HG03558 (cell line): ENCODE data around the gene LIF.
"Not testable (repeated sequence)": the region's sequence is repeated elsewhere in the genome, so short reads cannot be mapped to it uniquely, and the experiment has no call there.

ENCODE experiments used
- ATAC-seq: cut with Tn5 transposase; IDR thresholded peaks from one replicate; pipeline ENCODE4 v1.9.1; 2021; ENCODE audit warnings: moderate number of reproducible peaks; ENCODE audit not compliant: unreplicated experiment; ENCODE audit errors: extremely low read depth

Gene LIF

GRCh38 chr22:30230330-30230729 is 16.2 kb downstream of the LIF start:
- ATAC-seq, result no peak

- no peak for ATAC-seq
Measured at GRCh38 chr22:30228509-30229359, 17.8 kb downstream of the LIF start.

- ATAC-seq, result no peak
Measured at GRCh38 chr22:30227438-30228228, 18.9 kb downstream of the LIF start.

- ATAC-seq, result no peak
Measured at GRCh38 chr22:30226192-30226832, 20.2 kb downstream of the LIF start.

DNA sequence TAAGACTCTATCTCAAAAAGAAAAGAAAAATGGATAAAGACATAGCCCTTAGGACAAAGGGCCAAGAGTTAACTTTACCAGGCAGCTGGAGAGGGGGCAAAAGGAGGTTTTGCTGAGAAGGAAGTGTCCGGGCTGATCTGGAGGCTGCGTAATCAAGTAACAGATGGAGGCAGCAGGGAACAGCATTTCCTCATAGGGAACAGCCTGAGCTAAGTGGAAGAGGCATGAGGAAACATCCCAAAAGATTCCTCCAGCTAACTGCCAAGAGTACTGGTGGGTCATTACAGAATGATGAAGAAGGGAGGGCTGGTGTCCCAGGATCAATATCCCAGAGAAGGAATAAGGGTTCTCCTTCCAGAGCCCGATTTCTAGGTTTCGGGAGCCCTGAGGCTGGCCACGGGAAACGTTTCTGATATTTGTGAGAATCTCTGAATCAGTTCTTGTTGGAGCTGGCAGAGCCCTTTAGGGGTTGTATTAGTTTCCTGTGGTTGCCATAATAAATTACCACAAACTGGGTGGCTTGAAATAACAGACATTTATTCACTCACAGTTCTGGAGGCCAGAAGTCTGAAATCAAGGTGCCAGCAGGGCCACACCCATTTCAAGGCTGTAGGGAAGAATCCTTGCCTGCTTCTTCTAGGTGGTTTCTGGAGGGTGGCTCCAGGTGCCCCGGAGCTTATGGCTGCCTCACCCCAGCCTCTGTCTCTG is 21.2 kb downstream of the LIF start:
- ATAC-seq, result no peak

- ATAC-seq, result no peak
Measured at GRCh38 chr22:30224161-30224857, 22.2 kb downstream of the LIF start.

DNA sequence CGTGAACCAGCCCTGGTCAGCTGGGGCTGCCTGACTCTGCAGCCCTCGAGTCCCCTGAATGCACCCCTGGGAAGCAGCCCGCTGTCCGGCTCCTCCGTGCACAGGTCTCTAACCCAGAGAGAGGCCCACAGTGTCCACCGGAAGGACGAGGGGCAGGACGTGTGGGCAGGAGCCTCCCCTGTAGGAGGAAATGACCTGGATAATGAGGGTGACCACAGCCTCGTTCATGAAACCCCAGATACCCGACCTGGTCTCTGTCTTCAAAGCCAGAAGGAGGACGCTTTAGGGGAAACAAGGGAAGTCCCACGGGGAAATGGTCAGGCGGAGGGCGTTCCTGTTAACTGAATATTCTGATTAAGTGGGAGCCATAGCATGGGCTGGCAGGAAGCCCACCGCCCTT is 23.3 kb downstream of the LIF start:
- no peak for ATAC-seq

- ATAC-seq, result no peak
Measured at GRCh38 chr22:30222321-30222720, 24.2 kb downstream of the LIF start.

DNA sequence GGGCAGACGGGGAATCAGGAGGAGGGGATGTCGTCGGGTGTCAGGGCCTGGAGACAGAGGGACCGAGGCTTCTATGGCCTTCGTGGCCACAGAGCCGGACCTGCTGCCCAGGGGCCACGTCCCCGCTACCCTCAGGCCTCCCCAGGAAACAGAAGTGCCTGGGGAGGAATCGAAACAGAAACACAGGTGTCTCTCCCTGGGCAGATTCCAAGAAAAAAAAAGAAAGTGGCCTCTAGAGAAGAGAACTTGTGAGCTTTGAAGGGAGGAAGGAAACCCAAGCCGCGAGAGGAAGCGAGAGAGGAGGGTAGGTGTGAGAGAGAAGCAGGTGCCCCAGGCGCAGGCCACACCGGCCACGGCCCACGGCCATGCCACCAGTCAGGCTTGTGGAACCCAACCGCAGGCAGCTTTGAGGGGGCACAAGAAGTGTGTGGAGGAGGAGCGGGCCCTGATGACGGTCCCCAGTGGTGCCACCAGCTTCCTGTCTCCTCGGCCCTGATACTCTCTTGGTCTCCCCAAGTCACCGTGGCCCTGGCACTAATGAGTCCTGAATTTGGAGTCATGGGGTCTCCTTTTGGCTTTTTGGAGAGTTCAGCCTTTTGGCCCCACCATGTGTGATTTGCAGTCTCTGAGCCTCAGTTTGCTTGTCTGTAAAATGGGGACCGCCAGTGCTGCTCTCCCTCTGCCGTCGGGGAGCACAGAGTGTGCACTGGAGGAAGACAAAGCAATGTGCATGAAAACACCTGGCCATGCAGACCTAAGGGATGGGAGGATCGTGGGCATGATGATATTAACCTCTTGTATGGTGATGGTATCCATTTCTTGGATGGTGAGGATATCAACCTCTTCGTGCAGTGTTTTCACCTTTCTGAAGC is 25.2 kb downstream of the LIF start:
- no peak for ATAC-seq

DNA sequence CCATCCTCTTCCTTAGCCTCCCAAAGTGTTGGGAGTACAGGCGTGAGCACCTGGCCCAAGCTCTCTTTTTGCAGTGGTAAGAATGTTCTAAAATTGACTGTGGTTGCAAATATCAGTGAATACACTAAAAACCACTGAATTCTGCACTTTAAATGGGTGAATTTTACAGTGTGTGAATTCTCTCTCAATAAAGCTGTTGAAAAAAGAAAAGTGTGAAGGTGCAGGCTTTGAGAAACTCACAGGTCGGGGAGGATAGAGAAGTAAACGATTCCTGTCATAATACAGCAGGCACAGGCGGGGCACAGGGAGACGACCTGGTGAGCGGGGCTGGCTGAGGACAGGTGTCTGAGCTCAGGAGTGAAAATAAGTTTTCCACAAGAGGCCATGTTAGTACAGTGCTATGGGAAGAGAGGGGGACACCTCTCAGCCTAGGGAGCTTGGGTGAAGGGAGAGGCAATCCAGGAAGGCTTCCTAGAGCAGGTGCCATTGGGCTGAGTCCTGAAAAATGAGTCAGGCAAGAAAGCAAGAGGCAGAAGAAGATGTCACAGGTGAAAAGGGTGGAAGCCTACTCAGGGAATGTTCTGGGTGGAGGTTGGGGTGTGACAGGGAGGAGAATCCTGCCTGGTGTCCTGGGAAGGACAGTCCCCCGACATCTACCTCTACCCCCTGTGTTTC is 26.1 kb downstream of the LIF start:
- ATAC-seq, result no peak

DNA sequence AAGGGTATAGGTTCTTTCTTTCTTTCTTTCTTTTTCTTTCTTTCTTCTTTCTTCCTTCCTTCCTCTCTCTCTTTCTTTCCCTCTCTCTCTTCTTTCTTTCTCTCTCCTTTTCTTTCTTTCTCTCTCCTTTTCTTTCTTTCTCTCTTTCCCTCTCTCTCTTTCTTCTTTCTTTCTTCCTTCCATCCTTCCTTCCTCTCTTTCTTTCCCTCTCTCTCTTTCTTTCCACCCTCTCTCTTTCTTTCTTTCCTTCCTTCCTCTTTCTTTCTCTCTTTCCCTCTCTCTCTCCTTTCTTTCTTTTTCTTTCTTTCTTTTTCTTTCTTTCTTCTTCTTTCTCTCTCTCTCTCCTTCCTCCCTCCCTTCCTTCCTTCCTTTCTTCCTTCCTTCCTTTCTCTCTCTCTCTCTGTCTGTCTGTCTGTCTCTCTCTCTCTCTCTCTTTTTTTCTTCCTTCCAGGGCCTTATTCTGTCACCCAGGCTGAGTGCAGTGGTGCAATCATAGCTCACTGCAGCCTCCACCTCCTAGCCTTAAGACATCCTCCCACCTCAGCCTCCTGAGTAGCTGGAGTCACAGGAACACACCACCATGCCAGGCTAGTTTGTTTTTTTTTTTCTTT is 26.8 kb downstream of the LIF start:
- ATAC-seq, result no peak

GRCh38 chr22:30219049-30219654 is 27.4 kb downstream of the LIF start:
- no peak for ATAC-seq

- no peak for ATAC-seq
Measured at GRCh38 chr22:30217698-30218560, 28.6 kb downstream of the LIF start.

DNA sequence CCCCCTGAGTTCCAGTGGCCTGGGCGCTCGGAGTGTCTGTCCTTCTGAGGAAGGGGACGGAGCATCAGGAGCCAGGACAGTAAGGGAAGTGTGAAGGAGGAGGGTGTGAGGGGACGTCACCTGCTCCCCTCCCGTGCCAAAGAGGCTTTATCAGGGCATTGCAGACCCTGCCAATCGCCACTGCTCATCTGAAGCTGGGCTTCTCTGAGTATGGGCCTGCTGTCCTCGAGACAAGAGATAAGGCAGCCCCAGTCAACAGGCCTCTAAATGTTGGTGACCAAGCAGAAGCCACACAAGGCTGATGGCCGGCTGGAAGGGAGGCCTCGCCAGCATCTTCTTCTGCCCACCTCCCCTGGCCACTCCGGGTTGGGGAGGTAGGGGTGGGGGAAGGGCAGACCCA is 29.8 kb downstream of the LIF start:
- no peak for ATAC-seq

GRCh38 chr22:30216272-30216671 is 30.3 kb downstream of the LIF start:
- not testable (repeated sequence) for ATAC-seq

GRCh38 chr22:30214703-30215407 is 31.7 kb downstream of the LIF start:
- no peak for ATAC-seq
